Placental pericyte (primary cell): ENCODE results near the gene SAMD5. TPM values are rescaled to one million over a fixed set of nuclear protein-coding genes. Genes with fewer than 3 reads are reported as not detected.

Source experiments
- total RNA-seq: library from RNA; depleted of rRNA; stranded (reverse); fragments of >200 nt; gene quantifications from 2 replicates; pipeline ENCODE4 v1.2.3, GENCODE V29; 2012

SAMD5 gene
- total RNA-seq: 1.1 and 1.7 TPM in 2 replicates

DNA sequence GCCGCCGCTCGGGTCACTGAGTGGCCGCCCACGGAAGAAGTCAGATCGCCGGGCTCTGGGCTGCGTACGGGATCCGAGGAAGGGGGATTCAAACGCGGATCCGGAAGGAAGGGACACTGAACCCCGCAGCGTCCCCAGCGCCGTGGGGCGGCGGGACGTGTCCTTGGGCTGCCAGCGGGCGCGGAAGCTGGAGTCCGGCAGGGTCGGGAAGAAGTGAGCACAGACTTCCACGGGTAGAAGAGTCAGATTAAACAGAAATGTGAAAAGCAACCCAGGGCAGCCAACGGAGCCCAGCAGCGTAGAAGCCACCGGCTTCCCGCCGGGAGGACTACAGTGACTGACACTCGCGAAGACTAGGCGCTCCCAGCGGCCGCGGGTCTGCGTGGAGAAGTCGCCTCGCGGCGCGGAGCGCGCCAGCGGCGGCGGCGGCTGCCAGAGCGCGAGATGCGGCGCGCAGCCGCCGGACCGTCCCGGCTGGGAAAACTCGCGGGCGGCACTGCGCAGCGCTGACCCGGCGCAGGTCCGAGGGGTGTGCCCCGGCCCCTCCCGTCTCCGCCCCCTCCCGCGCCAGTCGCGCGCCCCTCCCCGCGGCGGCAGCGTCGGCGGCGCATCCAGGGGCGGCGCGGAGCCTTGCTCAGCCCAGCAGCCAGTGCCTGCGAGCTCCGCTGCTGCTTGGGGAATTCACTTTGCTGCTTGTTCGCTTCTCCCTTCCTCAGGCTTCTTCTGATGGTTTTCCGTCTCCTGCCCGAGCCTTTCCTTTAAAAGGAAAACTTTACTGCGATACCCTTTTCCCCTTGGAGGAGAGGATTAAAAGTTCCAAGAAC lies at the start of gene SAMD5:
Gene SAMD5 (plus strand): TSS at position 649 of the 824 bp plus-strand sequence. CDS start 239 bp downstream, outside the sequence.

